ENCODE results near the gene MST1. TPM values are rescaled to one million over a fixed set of nuclear protein-coding genes. Genes with fewer than 3 reads are reported as not detected.

The MST1 gene
- total RNA-seq, 1 experiment from 2014 or later = 19.8 TPM

- no peak overlapping the region for H3K4me3 ChIP-seq (ENCODE audit: low read length)
- H3K27ac ChIP-seq (ENCODE audit: low read length) = no peak overlapping the region
- H3K9ac ChIP-seq (ENCODE audit: low read length) = no peak overlapping the region
- H3K9me2 ChIP-seq (replicated peaks; ENCODE audit: insufficient read depth, low read length) = no peaks in the 10 kb centered on the region
- H3K4me2 ChIP-seq (ENCODE audit: low read depth, low read length, poor library complexity, severe bottlenecking) = no peak overlapping the region
- H3K79me2 ChIP-seq (ENCODE audit: low read length) = no peaks in the 10 kb centered on the region
- H3K9me3 ChIP-seq (ENCODE audit: low read length) = no peaks in the 10 kb centered on the region
- no peak for DNase-seq
- H3K4me1 ChIP-seq (ENCODE audit: low read length) = peaks cover under 1% of the 10 kb centered on the region; the same call in 1 of the 2 replicates
- H3K36me3 ChIP-seq (ENCODE audit: insufficient read depth, low read length) = peaks cover under 1% of the 10 kb centered on the region
- no peaks in the 10 kb centered on the region for H4K20me1 ChIP-seq (ENCODE audit: insufficient read depth, low read depth, low read length)
- no peaks in the 10 kb centered on the region for H3K27me3 ChIP-seq (ENCODE audit: low read length)
- no peak overlapping the region for H2AFZ ChIP-seq (ENCODE audit: low read length)
Measured at GRCh38 chr3:49683162-49683561, 6.1 kb downstream of the MST1 start.

DNA sequence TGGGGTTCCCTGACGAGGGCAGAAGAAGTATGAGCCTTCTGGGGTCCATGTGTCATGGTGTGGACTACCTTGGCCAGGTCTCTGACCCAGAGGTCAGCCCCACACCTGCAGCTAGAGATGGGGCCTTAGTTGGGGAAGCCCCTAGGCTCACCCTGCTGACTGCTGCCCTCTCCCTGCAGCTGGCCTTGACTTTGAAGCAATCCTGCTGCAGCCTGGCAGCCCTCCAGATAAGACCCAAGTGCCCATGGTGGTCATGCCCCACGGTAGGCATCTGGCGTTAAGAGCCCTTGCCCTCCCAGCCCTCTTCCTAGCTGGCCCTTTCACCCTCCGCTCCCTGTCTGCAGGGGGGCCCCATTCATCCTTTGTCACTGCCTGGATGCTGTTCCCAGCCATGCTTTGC lies 7.7 kb downstream of the MST1 start:
- Histone ChIP-seq H3K9me3 (ENCODE audit: low read length) (no peaks in the 10 kb centered on the region), H3K4me1 (ENCODE audit: low read length) (no peaks in the 10 kb centered on the region), H3K4me3 (ENCODE audit: low read length) (no peak overlapping the region), H3K4me2 (ENCODE audit: low read depth, low read length, poor library complexity, severe bottlenecking) (no peak overlapping the region), H3K27ac (ENCODE audit: low read length) (no peak overlapping the region), H4K20me1 (ENCODE audit: insufficient read depth, low read depth, low read length) (peaks cover 3% of the 10 kb centered on the region; the same call in 1 of the 2 replicates), H3K79me2 (ENCODE audit: low read length) (0 out of 2 replicates have a peak, but pooled peaks cover 3% of the 10 kb centered on the region), H3K9me2 (replicated peaks; ENCODE audit: insufficient read depth, low read length) (no peaks in the 10 kb centered on the region), H2AFZ (ENCODE audit: low read length) (no peak overlapping the region), H3K9ac (ENCODE audit: low read length) (no peak overlapping the region), H3K36me3 (ENCODE audit: insufficient read depth, low read length) (peaks cover 11% of the 10 kb centered on the region), H3K27me3 (ENCODE audit: low read length) (no peaks in the 10 kb centered on the region)
- DNase-seq = no peak

GRCh38 chr3:49681232-49681522 lies 8.1 kb downstream of the MST1 start:
- Histone ChIP-seq H3K27me3 (ENCODE audit: low read length) (no peaks in the 10 kb centered on the region), H3K9me2 (replicated peaks; ENCODE audit: insufficient read depth, low read length) (no peaks in the 10 kb centered on the region), H3K79me2 (ENCODE audit: low read length) (peaks cover 6% of the 10 kb centered on the region; the same call in 1 of the 2 replicates), H3K9me3 (ENCODE audit: low read length) (no peaks in the 10 kb centered on the region), H3K4me3 (ENCODE audit: low read length) (no peak overlapping the region), H3K9ac (ENCODE audit: low read length) (no peak overlapping the region), H3K36me3 (ENCODE audit: insufficient read depth, low read length) (peaks cover 14% of the 10 kb centered on the region), H3K4me1 (ENCODE audit: low read length) (no peaks in the 10 kb centered on the region), H2AFZ (ENCODE audit: low read length) (no peak overlapping the region), H3K27ac (ENCODE audit: low read length) (no peak overlapping the region), H4K20me1 (ENCODE audit: insufficient read depth, low read depth, low read length) (peaks cover 7% of the 10 kb centered on the region), H3K4me2 (ENCODE audit: low read depth, low read length, poor library complexity, severe bottlenecking) (no peak overlapping the region)
- no peak for DNase-seq

- H4K20me1 ChIP-seq (ENCODE audit: insufficient read depth, low read depth, low read length) = peaks cover 10% of the 10 kb centered on the region
- H3K4me3 ChIP-seq (ENCODE audit: low read length) = no peak overlapping the region
- DNase-seq = no peak
Measured at GRCh38 chr3:49680493-49681231, 8.6 kb downstream of the MST1 start.

GRCh38 chr3:49675912-49676311 lies 13.4 kb downstream of the MST1 start:
- Histone ChIP-seq H3K27ac (ENCODE audit: low read length) (no peak overlapping the region), H3K9me3 (ENCODE audit: low read length) (no peaks in the 10 kb centered on the region), H3K4me2 (ENCODE audit: low read depth, low read length, poor library complexity, severe bottlenecking) (peak overlapping the region; percentile 94), H3K4me1 (ENCODE audit: low read length) (peaks cover 21% of the 10 kb centered on the region), H3K27me3 (ENCODE audit: low read length) (no peaks in the 10 kb centered on the region), H2AFZ (ENCODE audit: low read length) (no peak overlapping the region), H3K9me2 (replicated peaks; ENCODE audit: insufficient read depth, low read length) (no peaks in the 10 kb centered on the region), H4K20me1 (ENCODE audit: insufficient read depth, low read depth, low read length) (peaks cover 20% of the 10 kb centered on the region), H3K4me3 (ENCODE audit: low read length) (no peak overlapping the region), H3K36me3 (ENCODE audit: insufficient read depth, low read length) (peaks cover 20% of the 10 kb centered on the region), H3K9ac (ENCODE audit: low read length) (peak overlapping the region; percentile 95), H3K79me2 (ENCODE audit: low read length) (peaks cover 30% of the 10 kb centered on the region)
- no peak for DNase-seq

More at GRCh38 chr3:49680493-49681231, 8.6 kb downstream of the MST1 start:
- H3K4me1 ChIP-seq (ENCODE audit: low read length) = peaks cover 2% of the 10 kb centered on the region; the same call in 1 of the 2 replicates
- peaks cover 19% of the 10 kb centered on the region for H3K36me3 ChIP-seq (ENCODE audit: insufficient read depth, low read length)
- peaks cover 11% of the 10 kb centered on the region for H3K79me2 ChIP-seq (ENCODE audit: low read length)
- no peak overlapping the region for H3K27ac ChIP-seq (ENCODE audit: low read length)
- H3K9me2 ChIP-seq (replicated peaks; ENCODE audit: insufficient read depth, low read length) = no peaks in the 10 kb centered on the region
- H3K4me2 ChIP-seq (ENCODE audit: low read depth, low read length, poor library complexity, severe bottlenecking) = no peak overlapping the region
- H3K27me3 ChIP-seq (ENCODE audit: low read length) = no peaks in the 10 kb centered on the region
- no peak overlapping the region for H3K9ac ChIP-seq (ENCODE audit: low read length)
- H3K9me3 ChIP-seq (ENCODE audit: low read length) = no peaks in the 10 kb centered on the region
- H2AFZ ChIP-seq (ENCODE audit: low read length) = no peak overlapping the region

GRCh38 chr3:49674497-49674983 lies 14.7 kb downstream of the MST1 start:
- Histone ChIP-seq H3K27me3 (ENCODE audit: low read length) (no peaks in the 10 kb centered on the region), H3K27ac (ENCODE audit: low read length) (no peak overlapping the region), H3K9me2 (replicated peaks; ENCODE audit: insufficient read depth, low read length) (no peaks in the 10 kb centered on the region), H4K20me1 (ENCODE audit: insufficient read depth, low read depth, low read length) (peaks cover 20% of the 10 kb centered on the region), H3K9me3 (ENCODE audit: low read length) (no peaks in the 10 kb centered on the region), H3K4me2 (ENCODE audit: low read depth, low read length, poor library complexity, severe bottlenecking) (peak overlapping the region; percentile 94), H3K79me2 (ENCODE audit: low read length) (peaks cover 30% of the 10 kb centered on the region), H3K9ac (ENCODE audit: low read length) (peak overlapping the region; percentile 95), H3K36me3 (ENCODE audit: insufficient read depth, low read length) (peaks cover 20% of the 10 kb centered on the region), H3K4me1 (ENCODE audit: low read length) (peaks cover 21% of the 10 kb centered on the region), H2AFZ (ENCODE audit: low read length) (no peak overlapping the region), H3K4me3 (ENCODE audit: low read length) (peak overlapping the region; percentile 90)
- DNase-seq = peak; percentile 67

DNA sequence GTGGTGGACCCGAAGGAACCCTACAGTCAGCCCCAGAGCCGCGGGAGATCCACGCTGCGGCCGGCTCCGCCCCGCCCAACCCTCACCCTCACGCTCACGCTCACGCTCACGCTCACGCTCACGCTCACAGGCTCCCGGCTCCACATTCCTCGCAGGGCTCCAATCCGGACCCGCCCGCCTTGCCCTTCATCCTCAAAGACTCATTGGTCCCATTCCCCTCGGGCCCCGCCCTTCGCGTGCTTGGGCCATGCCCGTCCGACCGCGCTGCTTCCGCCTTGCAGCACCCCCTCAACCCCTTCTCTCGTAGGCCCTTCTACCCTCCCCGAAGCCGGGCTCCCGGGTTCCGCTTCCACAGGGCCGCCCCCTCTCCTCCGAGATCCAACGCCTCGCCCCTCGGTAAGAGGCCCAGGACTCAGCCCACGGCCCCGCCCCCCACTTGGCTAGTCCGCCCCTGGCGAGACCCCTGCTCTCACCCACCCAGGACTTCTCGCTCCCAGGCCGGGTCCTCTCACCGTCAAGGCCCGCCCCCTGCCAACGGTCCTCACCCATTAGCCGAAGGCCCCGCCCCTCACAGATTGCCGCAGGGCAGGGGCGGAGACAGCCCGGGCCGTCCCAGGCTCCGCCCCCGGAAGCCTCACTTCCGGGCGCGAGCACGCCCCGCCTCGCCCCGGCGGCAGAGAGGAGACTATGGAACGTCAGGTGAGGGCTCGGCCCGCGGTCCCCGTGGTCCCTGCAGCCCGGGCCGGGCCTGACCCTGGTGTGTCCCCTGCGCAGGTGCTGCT lies 15.4 kb downstream of the MST1 start, which contains the start of gene APEH:
Gene APEH (plus strand): TSS at position 637 of the 782 bp plus-strand sequence. CDS start 51 bp downstream, at position 688.
- H3K27me3 ChIP-seq (ENCODE audit: low read length) = no peaks in the 10 kb centered on the region
- peak within 1 kb of the TSS; percentile 90 for H3K4me3 ChIP-seq (ENCODE audit: low read length)
- H3K9me3 ChIP-seq (ENCODE audit: low read length) = no peaks in the 10 kb centered on the region
- peak within 1 kb of the TSS; percentile 94 for H3K4me2 ChIP-seq (ENCODE audit: low read depth, low read length, poor library complexity, severe bottlenecking)
- H3K27ac ChIP-seq (ENCODE audit: low read length) = peak within 1 kb of the TSS; percentile 84
- peak; percentile 100 for DNase-seq
- H3K36me3 ChIP-seq (ENCODE audit: insufficient read depth, low read length) = peaks cover 20% of the 10 kb centered on the region
- peak within 1 kb of the TSS; percentile 95 for H3K9ac ChIP-seq (ENCODE audit: low read length)
- peaks cover 30% of the 10 kb centered on the region for H3K79me2 ChIP-seq (ENCODE audit: low read length)
- no peak within 1 kb of the TSS for H2AFZ ChIP-seq (ENCODE audit: low read length)
- H4K20me1 ChIP-seq (ENCODE audit: insufficient read depth, low read depth, low read length) = peaks cover 20% of the 10 kb centered on the region
- H3K4me1 ChIP-seq (ENCODE audit: low read length) = peaks cover 21% of the 10 kb centered on the region
- no peaks in the 10 kb centered on the region for H3K9me2 ChIP-seq (replicated peaks; ENCODE audit: insufficient read depth, low read length)

- Histone ChIP-seq H3K4me3 (ENCODE audit: low read length) (peak overlapping the region; percentile 90), H3K9me3 (ENCODE audit: low read length) (no peaks in the 10 kb centered on the region), H2AFZ (ENCODE audit: low read length) (no peak overlapping the region), H3K4me1 (ENCODE audit: low read length) (peaks cover 21% of the 10 kb centered on the region), H3K27ac (ENCODE audit: low read length) (peak overlapping the region; percentile 84), H3K9ac (ENCODE audit: low read length) (peak overlapping the region; percentile 95), H3K79me2 (ENCODE audit: low read length) (peaks cover 30% of the 10 kb centered on the region), H4K20me1 (ENCODE audit: insufficient read depth, low read depth, low read length) (peaks cover 20% of the 10 kb centered on the region), H3K4me2 (ENCODE audit: low read depth, low read length, poor library complexity, severe bottlenecking) (peak overlapping the region; percentile 94), H3K36me3 (ENCODE audit: insufficient read depth, low read length) (peaks cover 20% of the 10 kb centered on the region), H3K9me2 (replicated peaks; ENCODE audit: insufficient read depth, low read length) (no peaks in the 10 kb centered on the region), H3K27me3 (ENCODE audit: low read length) (no peaks in the 10 kb centered on the region)
- peak; percentile 64 for DNase-seq
Measured at GRCh38 chr3:49673121-49673714, 16.1 kb downstream of the MST1 start.
